Measurements from ENCODE around the gene MESD.
A peak's percentile ranks its signal among the peaks of the same experiment; 100 is the strongest.

Gene MESD

GRCh38 chr15:80925597-80926059, 64.0 kb downstream of the MESD start:
- no peak for DNase-seq (ENCODE audit: low spot score)

GRCh38 chr15:80924278-80924677, 65.3 kb downstream of the MESD start:
- TF ChIP-seq CTCF (IDR thresholded peaks at IDR 0.05; ENCODE audit: extremely low read depth, missing control alignments) = no peak
- no peak for DNase-seq (ENCODE audit: low spot score)

More at GRCh38 chr15:80925597-80926059, 64.0 kb downstream of the MESD start:
- TF ChIP-seq CTCF (IDR thresholded peaks at IDR 0.05; ENCODE audit: extremely low read depth, missing control alignments) = no peak

- DNase-seq (ENCODE audit: low spot score) = no peak
- no peak for TF ChIP-seq CTCF (IDR thresholded peaks at IDR 0.05; ENCODE audit: extremely low read depth, missing control alignments)
Observed at GRCh38 chr15:80923668-80924067, 66.0 kb downstream of the MESD start.

DNA sequence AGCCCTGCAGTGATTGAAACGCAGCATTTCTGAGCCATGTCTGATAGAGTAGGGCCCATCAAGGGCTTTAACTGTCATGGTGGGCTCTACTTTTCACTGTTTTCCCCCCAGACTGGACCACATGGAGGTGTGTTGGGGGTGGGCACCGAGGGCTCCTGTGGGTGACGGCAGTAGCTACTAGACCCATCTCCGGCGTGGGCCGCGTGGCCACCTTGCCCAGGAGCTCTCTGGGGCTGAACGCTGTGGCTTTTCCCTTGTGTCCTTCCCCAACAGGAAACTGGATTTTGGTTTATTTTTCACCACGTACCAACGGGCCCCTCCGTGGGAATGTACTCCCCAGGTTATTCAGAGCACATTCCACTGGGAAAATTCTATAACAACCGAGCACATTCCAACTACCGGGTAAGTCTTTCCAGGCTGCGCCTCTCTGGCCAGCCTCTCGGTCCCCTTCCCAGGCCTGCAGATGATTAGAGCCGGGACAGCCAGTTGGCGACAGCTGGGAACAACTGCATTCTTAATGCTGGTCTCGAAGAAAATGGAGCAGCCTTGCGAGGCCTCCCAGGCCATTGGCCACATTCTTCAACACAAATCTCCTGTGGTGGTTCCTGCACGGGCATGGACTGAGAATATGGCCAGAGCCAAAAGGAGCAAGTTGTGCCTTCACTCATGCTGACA, 67.7 kb downstream of the MESD start:
- TF ChIP-seq CTCF (IDR thresholded peaks at IDR 0.05; ENCODE audit: extremely low read depth, missing control alignments) = no peak
- DNase-seq (ENCODE audit: low spot score) = no peak

GRCh38 chr15:80920271-80920699, 69.3 kb downstream of the MESD start:
- DNase-seq (ENCODE audit: low spot score) = peak; percentile 22
- no peak for TF ChIP-seq CTCF (IDR thresholded peaks at IDR 0.05; ENCODE audit: extremely low read depth, missing control alignments)

DNA sequence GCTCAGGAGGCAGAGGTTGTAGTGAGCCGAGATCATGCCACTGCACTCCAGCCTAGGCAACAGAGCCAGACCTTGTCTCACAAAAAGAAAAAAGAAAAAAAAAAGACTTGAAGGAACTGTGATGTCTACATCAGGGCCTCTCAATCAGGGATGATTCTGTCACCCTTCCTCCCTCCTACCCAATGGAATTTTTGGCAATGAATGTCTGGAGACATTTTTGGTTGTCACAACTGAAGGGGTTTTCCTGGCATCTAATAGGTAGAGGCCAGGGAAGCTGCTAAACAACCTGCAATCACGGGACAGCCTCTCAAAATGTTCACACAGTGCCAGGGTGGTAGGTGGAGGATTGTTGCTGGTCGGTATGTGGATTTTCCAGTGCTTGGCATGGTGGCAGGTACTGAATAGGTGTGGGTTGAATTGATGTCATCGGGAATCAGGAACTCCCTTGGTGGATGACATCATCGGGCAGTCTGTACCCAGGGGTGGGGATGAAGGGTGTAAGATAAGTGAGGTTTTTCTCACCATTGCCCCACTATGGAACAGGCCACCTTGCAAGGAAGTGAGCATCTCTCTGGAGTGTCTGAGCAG, 71.3 kb downstream of the MESD start:
- no peak for DNase-seq (ENCODE audit: low spot score)
- TF ChIP-seq CTCF (IDR thresholded peaks at IDR 0.05; ENCODE audit: extremely low read depth, missing control alignments) = no peak

- no peak for TF ChIP-seq CTCF (IDR thresholded peaks at IDR 0.05; ENCODE audit: extremely low read depth, missing control alignments)
Observed at GRCh38 chr15:80916056-80916455, 73.6 kb downstream of the MESD start.

More at GRCh38 chr15:80916056-80916455, 73.6 kb downstream of the MESD start:
- DNase-seq (ENCODE audit: low spot score) = no peak

Data from GM20000 (cell line).